ENCODE measurements around the gene CALD1.

CALD1 gene

GRCh38 chr7:134761266-134761665 lies 18.2 kb upstream of the CALD1 start:
- H3K4me2 ChIP-seq (ENCODE audit: low read depth, low read length, poor library complexity, severe bottlenecking), result no peak overlapping the region

GRCh38 chr7:134763960-134764359 lies 15.5 kb upstream of the CALD1 start:
- Histone ChIP-seq H3K4me1 (ENCODE audit: insufficient read depth, low read length, poor library complexity, severe bottlenecking) (no peaks in the 10 kb centered on the region), H3K79me2 (ENCODE audit: insufficient read depth, low read length) (no peaks in the 10 kb centered on the region), H3K36me3 (ENCODE audit: insufficient read depth, low read length) (no peaks in the 10 kb centered on the region), H4K20me1 (ENCODE audit: insufficient read depth, low read length, poor library complexity, severe bottlenecking) (no peaks in the 10 kb centered on the region), H3K9me3 (ENCODE audit: insufficient read depth, low read depth, low read length) (no peaks in the 10 kb centered on the region), H3F3A (ENCODE audit: low read depth) (no peaks in the 10 kb centered on the region), H3K4me2 (ENCODE audit: low read depth, low read length, poor library complexity, severe bottlenecking) (no peak overlapping the region), H3K9me2 (replicated peaks; ENCODE audit: low read depth, low read length) (no peaks in the 10 kb centered on the region), H3K4me3 (ENCODE audit: low read length, poor library complexity, severe bottlenecking) (no peak overlapping the region), H3K27me3 (ENCODE audit: insufficient read depth, low read length, poor library complexity, severe bottlenecking) (no peaks in the 10 kb centered on the region), H2AFZ (ENCODE audit: low read length) (no peak overlapping the region), H3K9ac (ENCODE audit: low read depth, low read length, poor library complexity, severe bottlenecking) (no peak overlapping the region)
- no peak for TF ChIP-seq CTCF (conservative IDR thresholded peaks at IDR 0.05; ENCODE audit: low read length)
- TF ChIP-seq EZH2phosphoT487 (IDR thresholded peaks at IDR 0.05; ENCODE audit: borderline replicate concordance), result no peak

More at GRCh38 chr7:134761266-134761665, 18.2 kb upstream of the CALD1 start:
- Histone ChIP-seq H3K79me2 (ENCODE audit: insufficient read depth, low read length) (no peaks in the 10 kb centered on the region), H2AFZ (ENCODE audit: low read length) (no peak overlapping the region), H3K9me3 (ENCODE audit: insufficient read depth, low read depth, low read length) (no peaks in the 10 kb centered on the region), H3K9ac (ENCODE audit: low read depth, low read length, poor library complexity, severe bottlenecking) (no peak overlapping the region), H3K36me3 (ENCODE audit: insufficient read depth, low read length) (no peaks in the 10 kb centered on the region), H3F3A (ENCODE audit: low read depth) (no peaks in the 10 kb centered on the region), H3K4me3 (ENCODE audit: low read length, poor library complexity, severe bottlenecking) (no peak overlapping the region), H3K27me3 (ENCODE audit: insufficient read depth, low read length, poor library complexity, severe bottlenecking) (no peaks in the 10 kb centered on the region), H3K9me2 (replicated peaks; ENCODE audit: low read depth, low read length) (no peaks in the 10 kb centered on the region), H3K4me1 (ENCODE audit: insufficient read depth, low read length, poor library complexity, severe bottlenecking) (no peaks in the 10 kb centered on the region), H4K20me1 (ENCODE audit: insufficient read depth, low read length, poor library complexity, severe bottlenecking) (no peaks in the 10 kb centered on the region)
- TF ChIP-seq EZH2phosphoT487 (IDR thresholded peaks at IDR 0.05; ENCODE audit: borderline replicate concordance) (no peak), CTCF (conservative IDR thresholded peaks at IDR 0.05; ENCODE audit: low read length) (no peak)

- H3K27me3 ChIP-seq (ENCODE audit: insufficient read depth, low read length, poor library complexity, severe bottlenecking), result no peaks in the 10 kb centered on the region
- TF ChIP-seq CTCF (conservative IDR thresholded peaks at IDR 0.05; ENCODE audit: low read length) (no peak), EZH2phosphoT487 (IDR thresholded peaks at IDR 0.05; ENCODE audit: borderline replicate concordance) (no peak)
- H3K4me1 ChIP-seq (ENCODE audit: insufficient read depth, low read length, poor library complexity, severe bottlenecking), result no peaks in the 10 kb centered on the region
- H3K9me2 ChIP-seq (replicated peaks; ENCODE audit: low read depth, low read length), result no peaks in the 10 kb centered on the region
- no peak overlapping the region for H3K9ac ChIP-seq (ENCODE audit: low read depth, low read length, poor library complexity, severe bottlenecking)
- H3K36me3 ChIP-seq (ENCODE audit: insufficient read depth, low read length), result no peaks in the 10 kb centered on the region
- no peaks in the 10 kb centered on the region for H3K9me3 ChIP-seq (ENCODE audit: insufficient read depth, low read depth, low read length)
- H3F3A ChIP-seq (ENCODE audit: low read depth), result no peaks in the 10 kb centered on the region
- H2AFZ ChIP-seq (ENCODE audit: low read length), result no peak overlapping the region
- no peak overlapping the region for H3K4me3 ChIP-seq (ENCODE audit: low read length, poor library complexity, severe bottlenecking)
- H4K20me1 ChIP-seq (ENCODE audit: insufficient read depth, low read length, poor library complexity, severe bottlenecking), result no peaks in the 10 kb centered on the region
- H3K4me2 ChIP-seq (ENCODE audit: low read depth, low read length, poor library complexity, severe bottlenecking), result no peak overlapping the region
- no peaks in the 10 kb centered on the region for H3K79me2 ChIP-seq (ENCODE audit: insufficient read depth, low read length)
These were observed 15.1 kb upstream of the CALD1 start for GRCh38 chr7:134764365-134764764.

All from Loucy (cell line).